ENCODE data around the gene PGAP6.

Gene PGAP6

GRCh38 chr16:322476-323143 lies 59.2 kb downstream of the PGAP6 start:
- no peak for DNase-seq

GRCh38 chr16:321532-321931 lies 60.2 kb downstream of the PGAP6 start:
- no peak for DNase-seq

Measured in bone marrow (tissue), 2 donors.